GM12872 (cell line): ENCODE measurements around the gene C1GALT1.

Experiments used
- TF ChIP-seq, protein P1 (sequence below): IDR thresholded peaks from 3 replicates; pipeline ENCODE4 v1.5.1; 2011; ENCODE audit warnings: low read depth, mild to moderate bottlenecking, low read length, moderate library complexity; ENCODE audit not compliant: insufficient read depth

C1GALT1 gene

DNA sequence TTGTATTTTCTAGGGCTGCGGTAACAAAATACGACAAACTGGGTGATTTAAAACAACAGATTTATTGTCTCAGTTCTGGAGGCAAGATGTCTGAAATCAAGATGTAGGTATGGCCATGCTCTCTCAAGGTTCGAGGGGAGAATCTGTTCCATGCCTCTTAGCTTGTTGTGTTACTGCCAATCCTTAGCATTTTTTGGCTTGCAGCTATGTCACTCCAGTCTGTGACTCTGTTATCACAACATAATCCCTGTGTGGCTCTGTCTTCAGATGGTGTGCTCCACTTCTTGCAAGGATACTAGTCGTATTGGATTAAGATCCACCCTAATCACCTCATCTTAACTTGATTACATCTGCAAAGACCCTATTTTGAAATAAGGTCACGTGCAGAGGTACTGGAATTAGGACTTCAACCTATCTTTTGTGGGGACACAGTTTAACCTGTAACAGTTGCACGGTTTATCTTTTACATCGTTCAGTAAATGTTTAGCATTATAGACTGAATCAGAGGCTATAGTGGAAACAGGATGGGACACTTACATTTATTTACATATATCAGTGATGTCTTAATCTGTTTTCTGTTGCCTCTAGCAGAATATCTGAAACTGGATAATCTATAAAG, 3.1 kb downstream of the C1GALT1 start:
- TF ChIP-seq, protein P1, sequence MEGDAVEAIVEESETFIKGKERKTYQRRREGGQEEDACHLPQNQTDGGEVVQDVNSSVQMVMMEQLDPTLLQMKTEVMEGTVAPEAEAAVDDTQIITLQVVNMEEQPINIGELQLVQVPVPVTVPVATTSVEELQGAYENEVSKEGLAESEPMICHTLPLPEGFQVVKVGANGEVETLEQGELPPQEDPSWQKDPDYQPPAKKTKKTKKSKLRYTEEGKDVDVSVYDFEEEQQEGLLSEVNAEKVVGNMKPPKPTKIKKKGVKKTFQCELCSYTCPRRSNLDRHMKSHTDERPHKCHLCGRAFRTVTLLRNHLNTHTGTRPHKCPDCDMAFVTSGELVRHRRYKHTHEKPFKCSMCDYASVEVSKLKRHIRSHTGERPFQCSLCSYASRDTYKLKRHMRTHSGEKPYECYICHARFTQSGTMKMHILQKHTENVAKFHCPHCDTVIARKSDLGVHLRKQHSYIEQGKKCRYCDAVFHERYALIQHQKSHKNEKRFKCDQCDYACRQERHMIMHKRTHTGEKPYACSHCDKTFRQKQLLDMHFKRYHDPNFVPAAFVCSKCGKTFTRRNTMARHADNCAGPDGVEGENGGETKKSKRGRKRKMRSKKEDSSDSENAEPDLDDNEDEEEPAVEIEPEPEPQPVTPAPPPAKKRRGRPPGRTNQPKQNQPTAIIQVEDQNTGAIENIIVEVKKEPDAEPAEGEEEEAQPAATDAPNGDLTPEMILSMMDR = no peak

DNA sequence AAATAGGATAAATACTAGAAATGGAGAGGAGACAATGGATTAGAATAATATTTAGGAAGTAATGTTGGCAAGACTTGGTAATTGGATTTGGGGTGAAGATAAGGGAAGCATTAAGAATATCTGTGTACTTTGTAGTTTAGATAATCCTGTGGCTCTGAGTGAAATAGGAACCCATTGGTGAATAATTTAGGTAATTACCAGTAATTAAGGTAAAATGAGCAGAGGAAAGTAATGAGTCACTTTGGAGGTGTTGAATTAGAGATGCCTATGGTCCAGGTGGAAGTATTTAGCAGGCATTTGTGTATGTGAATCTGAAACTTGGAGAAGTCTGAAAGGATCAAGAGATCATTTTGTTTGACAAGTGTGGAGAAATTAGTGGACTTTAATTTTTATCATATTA, 5.7 kb downstream of the C1GALT1 start:
- TF ChIP-seq, protein P1 = no peak

DNA sequence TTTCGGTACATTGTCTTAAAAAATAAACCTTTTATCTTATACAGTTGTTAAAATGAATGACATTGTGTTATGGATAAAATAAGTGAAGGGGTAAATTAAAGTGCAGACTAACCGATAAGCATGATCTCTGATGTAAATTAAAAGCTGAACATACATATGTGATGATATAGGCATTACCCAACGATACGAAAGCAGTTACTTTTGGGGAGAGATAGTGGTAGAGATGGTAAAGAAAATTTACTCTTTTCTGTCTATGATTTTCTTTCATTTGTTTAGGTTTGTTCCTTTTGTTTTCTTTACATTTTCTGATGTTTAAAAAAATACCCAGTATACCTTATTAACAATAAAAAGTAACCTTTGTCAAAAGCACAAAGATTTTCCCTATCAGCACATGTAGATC, 6.4 kb downstream of the C1GALT1 start:
- TF ChIP-seq, protein P1 = no peak

DNA sequence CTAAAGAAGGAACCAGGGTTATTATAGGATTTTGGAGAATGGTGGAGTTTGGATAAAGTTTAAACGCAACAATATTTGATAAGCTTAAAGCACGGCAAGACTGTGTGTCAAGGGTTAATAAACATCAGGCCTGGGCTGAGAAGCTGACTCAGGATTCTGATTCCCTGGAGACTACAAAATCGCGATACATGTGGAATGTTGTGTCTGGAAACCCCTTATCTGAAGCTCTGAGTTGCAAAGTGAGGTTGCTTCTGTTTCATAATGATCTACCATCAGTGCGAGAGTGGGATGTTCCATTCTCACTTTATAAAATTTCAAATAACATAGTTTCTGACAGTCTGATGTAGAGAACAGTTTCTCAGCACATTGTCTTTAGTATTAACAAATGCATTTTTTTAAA, 7.8 kb downstream of the C1GALT1 start:
- TF ChIP-seq, protein P1 = no peak

DNA sequence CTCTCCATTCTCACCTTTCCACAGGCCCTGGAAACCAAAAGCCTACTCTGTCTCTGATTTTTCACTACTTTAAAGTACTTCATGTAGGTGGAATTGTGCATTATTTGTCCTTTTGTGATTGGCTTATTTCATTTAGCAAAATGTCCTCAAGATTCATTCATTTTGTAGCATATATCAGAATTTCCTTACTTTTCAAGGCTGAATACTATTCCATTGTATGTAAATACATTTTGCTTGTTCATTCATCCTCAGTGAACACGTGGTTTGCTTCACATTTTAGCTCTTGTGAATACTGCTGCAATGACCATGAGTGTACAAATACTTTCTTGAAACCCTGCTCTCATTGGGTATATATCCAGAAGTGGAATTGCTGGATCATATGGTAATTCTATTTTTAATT, 8.8 kb downstream of the C1GALT1 start:
- TF ChIP-seq, protein P1 = no peak

DNA sequence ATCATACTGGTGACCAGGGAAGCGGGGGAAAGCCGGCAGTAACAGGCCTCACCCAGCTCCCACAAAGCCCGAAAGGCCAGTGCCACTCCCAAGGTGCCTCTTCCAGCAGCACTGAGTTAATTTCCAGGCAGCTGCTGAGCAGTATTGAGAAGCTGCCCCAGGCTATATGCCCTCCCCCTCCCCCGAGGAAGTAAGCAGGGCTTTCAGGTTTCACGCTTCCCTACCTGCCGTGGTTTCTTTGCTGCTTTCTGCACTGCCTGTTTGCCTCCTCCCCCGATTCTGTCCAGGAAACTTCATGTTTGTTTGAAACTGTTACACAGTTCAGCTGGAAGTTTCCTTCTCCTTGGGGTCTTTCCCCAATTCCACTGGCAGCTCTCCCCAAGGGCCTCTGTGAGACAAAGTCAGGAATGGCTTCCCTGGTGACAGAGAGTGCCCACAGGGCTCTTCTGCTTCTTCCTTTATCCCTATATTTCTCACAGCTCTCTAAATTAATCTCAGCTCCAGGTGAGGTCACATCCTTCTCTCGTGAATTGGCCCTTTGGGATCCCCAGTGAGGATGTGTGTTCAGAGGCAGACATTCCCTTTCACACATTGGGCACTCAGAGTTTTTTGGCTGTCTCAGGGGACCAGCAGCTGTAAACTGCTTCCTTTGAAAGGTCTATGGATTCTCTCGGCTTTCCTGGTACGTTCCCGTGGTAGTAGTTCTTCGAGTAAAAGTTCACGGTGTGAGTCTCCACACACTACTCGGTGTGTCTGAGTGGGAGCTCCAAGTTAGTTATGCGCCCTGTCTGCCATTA, 19.4 kb downstream of the C1GALT1 start:
- TF ChIP-seq, protein P1 = no peak

DNA sequence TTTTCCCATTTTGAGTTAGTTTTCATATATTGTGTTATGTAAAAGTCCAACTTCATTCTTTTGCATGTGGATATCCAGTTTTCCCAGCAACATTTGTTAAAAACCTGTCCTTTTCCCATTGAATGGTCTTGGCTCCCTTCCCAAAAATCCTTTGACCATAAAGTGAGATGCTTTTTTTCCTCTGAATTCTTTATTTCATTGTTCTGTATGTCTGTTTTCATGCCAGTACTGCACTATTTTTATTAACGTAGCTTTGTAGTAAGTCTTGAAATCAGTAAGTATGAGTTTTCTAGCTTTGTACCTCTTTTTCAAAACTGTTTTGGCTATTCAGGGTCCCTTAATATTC, 20.0 kb downstream of the C1GALT1 start:
- TF ChIP-seq, protein P1 = no peak
